HG03175 (cell line): ENCODE results near the gene VEPH1.

Experiments
- ATAC-seq: cut with Tn5 transposase; IDR thresholded peaks from one replicate; pipeline ENCODE4 v1.9.1; 2021; ENCODE audit warnings: mild to moderate bottlenecking, moderate library complexity; ENCODE audit not compliant: unreplicated experiment

The VEPH1 gene

GRCh38 chr3:157438194-157438730, 65.0 kb downstream of the VEPH1 start:
- no peak for ATAC-seq

GRCh38 chr3:157436583-157437291, 66.5 kb downstream of the VEPH1 start, which contains the start of gene PTX3:
PTX3 (plus strand) TSS chr3:157436850; CDS start chr3:157436934, 84 bp downstream.
- no peak for ATAC-seq

- ATAC-seq: no peak
These were observed 73.5 kb downstream of the VEPH1 start for GRCh38 chr3:157429708-157430107.

GRCh38 chr3:157428853-157429252, 74.4 kb downstream of the VEPH1 start:
- ATAC-seq: no peak

GRCh38 chr3:157427901-157428300, 75.3 kb downstream of the VEPH1 start:
- no peak for ATAC-seq

GRCh38 chr3:157423337-157423736, 79.9 kb downstream of the VEPH1 start:
- no peak for ATAC-seq

- no peak for ATAC-seq
These were observed 82.5 kb downstream of the VEPH1 start for GRCh38 chr3:157420606-157421130.

GRCh38 chr3:157418104-157418503, 85.1 kb downstream of the VEPH1 start:
- no peak for ATAC-seq

- no peak for ATAC-seq
These were observed 86.0 kb downstream of the VEPH1 start for GRCh38 chr3:157417247-157417646.

GRCh38 chr3:157416347-157417087, 86.7 kb downstream of the VEPH1 start:
- ATAC-seq: no peak

GRCh38 chr3:157414861-157415260, 88.4 kb downstream of the VEPH1 start:
- ATAC-seq: no peak

GRCh38 chr3:157412323-157412855, 90.8 kb downstream of the VEPH1 start:
- ATAC-seq: no peak

- no peak for ATAC-seq
These were observed 92.3 kb downstream of the VEPH1 start for GRCh38 chr3:157410945-157411344.

- ATAC-seq: no peak
These were observed 93.7 kb downstream of the VEPH1 start for GRCh38 chr3:157409516-157409915.

GRCh38 chr3:157408499-157409149, 94.6 kb downstream of the VEPH1 start:
- no peak for ATAC-seq

GRCh38 chr3:157407769-157408168, 95.4 kb downstream of the VEPH1 start:
- ATAC-seq: no peak

- no peak for ATAC-seq
These were observed 96.8 kb downstream of the VEPH1 start for GRCh38 chr3:157406394-157406793.

GRCh38 chr3:157405457-157405856, 97.8 kb downstream of the VEPH1 start:
- no peak for ATAC-seq

- ATAC-seq: no peak
These were observed 98.8 kb downstream of the VEPH1 start for GRCh38 chr3:157404381-157404780.

- no peak for ATAC-seq
These were observed 104.6 kb downstream of the VEPH1 start for GRCh38 chr3:157398598-157398997.

GRCh38 chr3:157394411-157394810, 108.8 kb downstream of the VEPH1 start:
- ATAC-seq: no peak
